Osteoblast (primary cell): Measurements from ENCODE around the gene CHST2. TPM values are rescaled to one million over a fixed set of nuclear protein-coding genes. Genes with fewer than 3 reads are reported as not detected.

Experiments
- DNase-seq: peaks from one replicate; pipeline ENCODE4 v3.0.0; 2011; ENCODE audit warnings: low spot score, mixed read lengths; ENCODE audit not compliant: insufficient read length; ENCODE audit errors: missing footprints
- H2AFZ ChIP-seq: 2 replicates; pipeline ENCODE4 v1.6.0; 2011; ENCODE audit warnings: mild to moderate bottlenecking, low read length
- H3K27ac ChIP-seq: 2 replicates; pipeline ENCODE4 v1.5.1; 2011; ENCODE audit warnings: mild to moderate bottlenecking, low read depth, low read length, moderate library complexity
- H3K27me3 ChIP-seq: 2 replicates; pipeline ENCODE4 v1.6.0; 2012; ENCODE audit warnings: mild to moderate bottlenecking, control low read depth, inconsistent platforms, low read length, moderate library complexity; ENCODE audit not compliant: insufficient read depth
- H3K36me3 ChIP-seq: 2 replicates; pipeline ENCODE4 v1.5.1; 2011; ENCODE audit warnings: mild to moderate bottlenecking, low read length, control low read depth, moderate library complexity; ENCODE audit not compliant: insufficient read depth
- H3K4me1 ChIP-seq: 2 replicates; pipeline ENCODE4 v1.5.1; 2011; ENCODE audit warnings: mild to moderate bottlenecking, low read length, control low read depth, moderate library complexity; ENCODE audit not compliant: insufficient read depth
- H3K4me2 ChIP-seq: 2 replicates; pipeline ENCODE4 v1.6.0; 2011; ENCODE audit warnings: mild to moderate bottlenecking, low read length; ENCODE audit not compliant: insufficient read depth
- H3K4me3 ChIP-seq: fragments of 200-600 bp; sonication (generic); 3 replicates; pipeline ENCODE4 v1.5.1; 2012; ENCODE audit warnings: mild to moderate bottlenecking, low read length, inconsistent platforms; ENCODE audit not compliant: insufficient read depth
- H3K79me2 ChIP-seq: 2 replicates; pipeline ENCODE4 v1.6.0; 2012; ENCODE audit warnings: mild to moderate bottlenecking, low read length, control low read depth, inconsistent platforms; ENCODE audit not compliant: insufficient read depth
- H3K9me3 ChIP-seq: 2 replicates; pipeline ENCODE4 v1.5.1; 2011; ENCODE audit warnings: low read depth, low read length, control low read depth
- H4K20me1 ChIP-seq: 2 replicates; pipeline ENCODE4 v1.6.0; 2012; ENCODE audit warnings: mild to moderate bottlenecking, low read length, control low read depth; ENCODE audit not compliant: insufficient read depth
- CTCF ChIP-seq: IDR thresholded peaks from 2 replicates; pipeline ENCODE4 v1.5.1; 2011; ENCODE audit warnings: mild to moderate bottlenecking, low read depth, low read length, moderate library complexity; ENCODE audit errors: extremely low read depth
- total RNA-seq: library from RNA; depleted of rRNA; stranded (reverse); fragments of >200 nt; gene quantifications from 2 replicates; pipeline ENCODE4 v1.2.3, GENCODE V29; 2012

CHST2 gene
- total RNA-seq, 1 donor = 13.8 TPM

DNA sequence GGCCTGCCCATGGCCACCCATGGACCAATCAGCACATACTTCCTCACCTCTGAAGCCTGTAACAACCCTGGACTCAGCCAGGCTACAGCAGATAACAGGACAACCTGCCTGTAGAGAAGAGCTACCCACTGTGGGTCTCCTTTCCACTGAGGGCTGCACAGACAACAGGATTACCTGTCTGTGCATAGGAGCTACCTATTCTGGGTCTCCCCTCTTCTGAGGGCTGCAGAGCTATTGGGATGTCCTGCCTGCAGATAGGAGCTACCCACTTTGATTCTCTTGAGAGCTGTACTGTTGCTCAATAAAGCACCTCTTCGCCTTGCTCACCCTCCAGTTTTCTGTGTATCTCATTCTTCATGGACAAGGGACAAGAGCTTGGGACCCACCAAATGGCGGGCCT lies 23.8 kb upstream of the CHST2 start:
- Histone ChIP-seq H3K27ac (no peak overlapping the region), H3K79me2 (no peaks in the 10 kb centered on the region), H3K36me3 (no peaks in the 10 kb centered on the region), H4K20me1 (no peaks in the 10 kb centered on the region), H3K4me2 (no peak overlapping the region), H3K9me3 (no peaks in the 10 kb centered on the region), H3K4me3 (no peak overlapping the region), H3K4me1 (no peaks in the 10 kb centered on the region), H3K27me3 (peaks cover 24% of the 10 kb centered on the region), H2AFZ (no peak overlapping the region)
- DNase-seq = no peak
- no peak for TF ChIP-seq CTCF

DNA sequence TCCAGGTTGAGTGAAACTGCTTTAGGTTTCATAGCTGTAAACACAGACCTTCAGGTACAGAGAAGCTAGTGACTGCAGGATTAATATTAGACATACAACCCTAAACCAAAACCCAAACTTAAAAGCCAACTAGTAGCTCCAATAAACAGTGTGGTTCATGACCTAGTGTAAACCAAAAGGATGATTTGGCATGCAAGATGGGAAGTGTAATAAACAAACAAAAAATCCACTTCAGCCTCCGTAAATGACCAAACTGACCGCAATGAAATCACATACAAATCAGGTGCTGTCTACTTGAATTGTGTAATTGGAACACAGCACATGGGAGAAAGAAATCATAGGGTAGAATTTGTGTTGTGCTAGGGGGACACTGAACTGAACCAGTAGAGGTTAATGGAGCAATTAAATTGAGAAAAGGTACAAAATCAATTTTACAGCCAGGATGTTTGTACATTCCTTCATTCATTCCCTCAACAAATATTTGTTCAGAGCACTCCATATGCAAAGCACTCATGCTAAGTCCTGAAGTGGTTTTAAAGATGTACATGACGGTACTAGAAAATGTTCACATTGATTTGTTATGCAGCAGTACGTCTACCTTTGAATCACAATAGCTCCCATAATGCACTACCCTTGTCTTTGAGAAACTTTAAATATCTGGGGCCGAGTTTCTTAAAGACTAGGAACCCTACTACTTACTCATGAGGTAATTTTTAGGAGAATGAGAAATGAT lies 21.4 kb upstream of the CHST2 start:
- Histone ChIP-seq H3K4me2 (no peak overlapping the region), H4K20me1 (no peaks in the 10 kb centered on the region), H3K4me3 (no peak overlapping the region), H3K79me2 (no peaks in the 10 kb centered on the region), H3K9me3 (no peaks in the 10 kb centered on the region), H3K27ac (no peak overlapping the region), H3K27me3 (peaks cover 24% of the 10 kb centered on the region), H3K36me3 (no peaks in the 10 kb centered on the region), H3K4me1 (no peaks in the 10 kb centered on the region), H2AFZ (no peak overlapping the region)
- DNase-seq = no peak
- TF ChIP-seq CTCF = no peak

- no peaks in the 10 kb centered on the region for H3K9me3 ChIP-seq
- no peak overlapping the region for H2AFZ ChIP-seq
- no peak overlapping the region for H3K27ac ChIP-seq
- no peak overlapping the region for H3K4me3 ChIP-seq
- H3K4me2 ChIP-seq = no peak overlapping the region
- no peaks in the 10 kb centered on the region for H3K79me2 ChIP-seq
- no peak for TF ChIP-seq CTCF
- H3K27me3 ChIP-seq = peaks cover 24% of the 10 kb centered on the region
- DNase-seq = no peak
- H3K4me1 ChIP-seq = no peaks in the 10 kb centered on the region
- no peaks in the 10 kb centered on the region for H4K20me1 ChIP-seq
- no peaks in the 10 kb centered on the region for H3K36me3 ChIP-seq
These were observed 20.4 kb upstream of the CHST2 start for GRCh38 chr3:143099210-143099609.

GRCh38 chr3:143099690-143100089 lies 19.9 kb upstream of the CHST2 start:
- H3K4me2 ChIP-seq = no peak overlapping the region
- H3K9me3 ChIP-seq = no peaks in the 10 kb centered on the region
- DNase-seq = no peak
- H4K20me1 ChIP-seq = no peaks in the 10 kb centered on the region
- no peaks in the 10 kb centered on the region for H3K36me3 ChIP-seq
- no peak for TF ChIP-seq CTCF
- no peaks in the 10 kb centered on the region for H3K4me1 ChIP-seq
- H3K27me3 ChIP-seq = peaks cover 24% of the 10 kb centered on the region
- H3K27ac ChIP-seq = no peak overlapping the region
- no peaks in the 10 kb centered on the region for H3K79me2 ChIP-seq
- H2AFZ ChIP-seq = no peak overlapping the region
- H3K4me3 ChIP-seq = no peak overlapping the region
